T-helper 9 cell (primary cell): ENCODE results near the gene RNASEH2A.

Experiments
- DNase-seq: peaks from one replicate; pipeline ENCODE4 v3.0.0-alpha.2; 2020
- total RNA-seq, 2 donors: gene quantifications; one replicate each; lab custom pipeline; 2026; lab: John Stamatoyannopoulos, UW

Gene RNASEH2A
- 0 to 0.14 reads per million in 2 donors for total RNA-seq

DNA sequence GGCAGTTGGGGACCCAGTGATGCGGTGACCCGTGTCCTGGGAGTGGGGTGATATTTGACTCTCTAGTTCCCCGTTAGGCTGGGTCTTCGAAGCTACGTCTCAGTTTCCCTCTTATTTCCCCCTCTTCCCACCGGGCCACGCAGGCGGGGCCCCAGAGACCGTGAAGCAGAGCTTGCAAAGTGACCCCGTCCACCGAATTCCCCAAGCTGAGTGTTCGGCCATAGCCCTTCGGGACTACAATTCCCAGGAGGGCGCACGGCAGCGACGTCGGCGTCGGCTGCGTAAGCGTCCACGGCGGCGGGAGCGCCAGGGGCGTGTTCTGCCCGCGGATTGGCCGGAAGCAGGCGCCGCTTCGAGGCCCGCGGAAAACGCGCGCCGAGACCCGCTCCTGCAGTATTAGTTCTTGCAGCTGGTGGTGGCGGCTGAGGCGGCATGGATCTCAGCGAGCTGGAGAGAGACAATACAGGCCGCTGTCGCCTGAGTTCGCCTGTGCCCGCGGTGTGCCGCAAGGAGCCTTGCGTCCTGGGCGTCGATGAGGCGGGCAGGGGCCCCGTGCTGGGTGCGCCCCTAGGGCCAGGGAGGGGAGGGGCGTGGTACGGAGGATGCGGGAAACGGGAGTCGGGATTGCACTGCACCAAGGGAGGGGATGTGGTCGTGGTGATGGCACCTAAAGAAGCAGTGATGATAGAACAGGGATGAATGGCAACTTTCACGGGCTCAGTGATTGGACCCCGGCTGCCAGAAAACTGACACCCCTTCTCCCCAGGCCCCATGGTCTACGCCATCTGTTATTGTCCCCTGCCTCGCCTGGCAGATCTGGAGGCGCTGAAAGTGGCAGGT is at the start of gene RNASEH2A:
Gene RNASEH2A (plus strand): TSS at position 343 of the 840 bp plus-strand sequence. CDS start 90 bp downstream, at position 433.
- peak; percentile 79 for DNase-seq

DNA sequence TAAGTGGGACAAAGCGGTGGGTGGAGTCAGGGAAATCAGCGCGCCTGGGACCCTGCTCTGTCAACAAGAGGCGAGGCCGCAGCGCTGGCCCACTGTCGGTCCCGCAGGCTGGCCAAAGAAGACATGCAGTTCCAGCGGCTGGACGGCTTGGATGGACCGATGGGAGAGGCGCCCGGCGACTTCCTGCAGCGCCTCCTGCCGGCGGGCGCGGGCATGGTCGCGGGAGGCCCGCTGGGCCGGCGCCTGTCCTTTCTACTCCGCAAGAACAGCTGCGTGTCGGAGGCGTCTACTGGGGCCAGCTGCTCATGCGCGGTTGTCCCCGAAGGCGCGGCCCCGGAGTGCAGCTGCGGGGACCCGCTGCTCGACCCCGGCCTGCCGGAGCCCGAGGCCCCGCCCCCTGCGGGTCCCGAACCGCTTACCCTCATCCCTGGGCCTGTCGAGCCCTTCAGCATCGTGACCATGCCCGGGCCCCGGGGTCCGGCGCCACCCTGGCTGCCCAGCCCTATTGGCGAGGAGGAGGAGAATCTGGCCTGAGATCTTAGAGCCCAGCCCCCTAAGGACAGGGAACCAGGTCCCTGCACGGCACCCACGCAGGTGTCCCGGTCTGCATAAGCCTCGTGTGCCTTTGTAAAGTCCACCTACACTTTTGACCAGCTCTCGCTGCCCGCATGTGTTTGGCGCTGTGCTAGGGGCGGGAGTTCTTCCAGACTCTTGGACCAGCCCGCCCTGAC is 48.7 kb upstream of the RNASEH2A start:
- peak; percentile 60 for DNase-seq

DNA sequence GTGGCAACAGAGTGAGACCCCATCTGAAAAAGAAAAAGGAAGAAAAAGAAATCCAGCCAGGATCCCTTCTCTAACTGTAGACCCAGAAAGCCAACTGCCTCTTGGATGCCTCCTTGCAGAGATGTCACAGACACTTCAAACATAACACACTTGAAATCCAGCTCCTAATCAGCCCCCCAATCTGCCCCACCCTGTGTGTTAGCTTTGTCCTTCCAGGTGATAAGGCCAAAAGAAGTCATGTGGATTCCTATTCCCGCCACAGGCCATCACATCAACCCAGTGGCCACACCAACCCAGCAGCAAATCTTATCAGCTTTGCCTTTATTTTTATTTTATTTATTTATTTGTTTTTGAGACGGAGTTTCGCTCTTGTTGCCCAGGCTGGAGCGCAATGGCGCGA is 46.7 kb upstream of the RNASEH2A start:
- DNase-seq: no peak

DNA sequence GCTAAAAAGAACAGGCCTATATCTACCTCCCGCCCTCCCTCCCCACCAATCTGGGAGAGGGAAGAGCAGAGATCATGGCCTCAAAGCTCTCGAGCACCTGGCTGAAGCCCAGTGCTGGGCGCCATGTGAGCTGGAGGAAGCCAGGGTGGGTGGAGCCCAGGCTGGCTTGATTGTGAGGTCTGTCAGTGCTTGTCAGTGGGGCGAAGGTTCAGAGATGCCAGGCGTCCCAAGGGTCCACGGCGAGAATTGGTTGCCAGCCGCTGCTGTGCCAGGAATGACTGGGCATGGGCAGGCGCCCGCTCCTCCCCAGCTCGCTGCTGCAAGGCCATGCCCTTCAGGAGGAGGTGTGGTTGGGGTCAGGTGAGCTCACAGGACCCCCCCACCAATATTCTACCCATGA is 43.3 kb upstream of the RNASEH2A start:
- no peak for DNase-seq

DNA sequence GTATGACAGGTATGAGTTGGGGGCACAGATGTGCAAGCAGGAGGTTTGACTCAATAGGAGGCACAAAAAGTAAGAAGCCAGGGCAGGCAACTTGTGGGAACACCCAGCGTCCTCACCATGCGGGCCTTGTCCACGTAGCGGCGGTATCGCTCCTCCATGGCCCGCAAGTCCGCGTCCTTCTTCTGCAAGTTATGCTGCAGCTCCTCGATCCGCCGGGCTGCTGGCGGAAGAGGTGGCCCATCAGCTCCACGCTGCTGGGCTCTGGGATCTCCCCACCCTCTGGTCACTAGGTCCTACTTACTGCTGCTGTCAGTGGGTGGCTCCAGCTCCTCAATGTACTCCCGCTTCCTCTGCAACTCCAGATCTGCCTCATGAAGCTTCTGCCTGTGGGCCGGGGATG is 41.7 kb upstream of the RNASEH2A start:
- no peak for DNase-seq

DNA sequence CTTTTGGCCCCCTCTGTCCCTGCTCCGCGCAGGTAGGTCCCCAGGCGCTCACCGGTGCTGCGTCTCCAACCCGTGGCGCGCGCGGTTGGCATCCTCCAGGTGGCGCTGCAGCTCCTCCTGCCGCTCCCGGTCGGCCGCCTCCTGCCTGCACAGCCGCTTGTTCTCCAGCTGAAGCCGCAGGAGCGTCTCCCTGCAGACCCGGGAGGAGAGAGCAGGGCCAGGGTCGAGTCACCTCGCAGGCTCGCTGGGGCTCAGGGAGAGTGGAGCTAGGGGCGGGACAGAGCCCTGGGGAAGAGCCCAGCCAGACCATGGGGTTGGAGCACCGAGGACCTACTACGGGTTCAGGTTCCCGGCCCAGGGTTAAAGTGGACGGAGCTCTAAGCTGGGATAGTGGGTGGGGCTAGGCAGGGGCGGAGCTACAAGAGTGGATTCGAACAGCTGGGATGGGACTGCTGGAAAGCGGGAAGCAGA is 40.3 kb upstream of the RNASEH2A start:
- no peak for DNase-seq

DNA sequence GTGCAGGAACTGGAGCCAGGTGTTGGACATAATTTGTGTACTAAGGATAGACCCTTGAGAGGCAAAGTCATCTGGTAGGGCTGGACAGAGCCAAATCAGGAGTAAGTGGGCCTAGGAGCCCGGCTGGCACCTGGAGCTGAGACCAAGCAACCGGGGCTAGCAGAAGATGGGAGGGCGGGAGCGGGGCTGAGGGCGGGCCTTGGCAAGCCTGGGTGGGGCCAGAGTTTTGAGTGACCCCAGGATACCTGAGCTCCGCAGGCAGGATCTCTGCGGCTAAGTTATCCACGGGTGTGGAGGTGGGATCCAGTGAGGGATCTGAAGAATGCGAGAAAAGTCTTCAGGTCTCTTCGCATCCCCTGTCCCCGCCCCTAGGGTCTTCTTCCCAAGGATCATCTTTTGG is 39.2 kb upstream of the RNASEH2A start:
- no peak for DNase-seq

DNA sequence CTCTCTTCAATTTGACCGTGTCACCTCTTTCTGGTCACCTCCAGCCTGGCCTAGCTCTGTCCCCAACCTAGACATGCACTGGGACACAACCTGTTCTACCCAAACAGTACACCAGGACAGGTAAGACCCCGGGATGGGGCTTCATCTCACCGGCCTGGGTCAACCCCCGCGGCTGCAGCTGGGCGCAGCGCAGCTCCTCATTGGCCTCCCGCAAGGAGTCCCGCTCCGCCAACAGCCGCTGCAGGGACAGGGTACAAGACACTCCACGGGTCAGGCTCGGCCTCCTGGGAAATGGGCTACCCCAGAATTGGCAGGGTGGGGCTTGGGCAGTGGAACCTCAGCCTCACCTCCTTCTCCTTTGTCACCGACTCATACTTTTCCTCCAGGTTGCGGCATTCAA is 38.7 kb upstream of the RNASEH2A start:
- no peak for DNase-seq

DNA sequence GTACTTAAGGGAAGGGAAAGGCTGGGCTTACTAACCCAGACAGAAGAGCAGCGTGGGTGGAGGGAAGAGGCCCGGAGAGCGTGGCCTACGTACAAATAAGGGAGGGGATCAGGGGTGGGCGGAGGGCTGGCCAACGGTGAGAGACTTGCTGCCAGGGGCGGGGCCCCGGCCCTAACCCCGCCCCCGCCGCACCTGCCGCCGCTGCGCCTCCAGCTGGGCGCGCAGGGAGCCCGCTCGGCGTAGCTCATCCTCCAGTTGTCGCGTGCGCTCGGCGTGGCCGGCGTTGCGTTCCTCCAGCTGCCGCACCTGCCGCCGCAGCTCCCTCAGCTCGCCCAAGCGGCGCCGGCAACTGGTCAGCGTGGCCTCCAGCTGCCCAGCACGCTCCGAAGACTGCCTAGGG is 36.7 kb upstream of the RNASEH2A start:
- DNase-seq: peak; percentile 51

DNA sequence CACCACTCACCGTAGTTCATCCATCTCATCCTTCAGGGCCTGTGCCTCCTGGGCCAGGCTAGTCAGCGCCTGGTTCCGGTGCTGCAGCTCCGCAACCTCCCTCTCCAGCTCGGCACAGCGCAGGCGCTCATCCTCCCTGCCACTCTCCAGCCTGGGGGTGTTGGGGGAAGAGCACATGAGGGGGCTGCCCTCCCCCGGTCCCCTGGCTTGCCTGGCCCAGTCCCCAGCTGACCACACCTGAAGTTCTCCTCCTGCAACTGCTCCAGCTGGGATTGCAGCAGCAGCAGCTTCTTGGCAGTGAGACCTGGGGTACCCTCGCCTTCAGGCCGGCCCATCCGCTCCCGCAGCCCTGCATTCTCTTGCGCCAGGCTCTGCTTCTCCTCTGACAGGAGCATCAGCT is 35.5 kb upstream of the RNASEH2A start:
- DNase-seq: no peak

DNA sequence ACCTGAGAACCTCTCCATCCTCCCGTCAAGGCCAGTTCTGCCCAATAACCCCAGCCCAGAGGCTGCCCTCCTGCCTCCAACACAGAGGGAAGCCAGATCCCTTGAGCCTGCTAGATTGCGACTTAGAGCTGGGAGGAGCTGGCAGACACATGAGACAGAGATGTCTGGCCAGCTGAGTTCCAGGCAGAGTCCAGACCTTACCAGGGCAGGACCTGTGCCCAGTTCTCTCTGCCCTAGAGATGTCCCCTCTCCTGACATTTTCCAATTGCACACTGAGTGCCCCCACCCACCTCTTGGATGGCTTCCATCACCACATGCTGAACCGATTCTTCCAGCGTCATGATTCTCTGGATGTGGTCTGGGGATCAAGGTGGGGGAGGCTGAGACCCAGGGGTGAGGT is 34.1 kb upstream of the RNASEH2A start:
- DNase-seq: no peak

DNA sequence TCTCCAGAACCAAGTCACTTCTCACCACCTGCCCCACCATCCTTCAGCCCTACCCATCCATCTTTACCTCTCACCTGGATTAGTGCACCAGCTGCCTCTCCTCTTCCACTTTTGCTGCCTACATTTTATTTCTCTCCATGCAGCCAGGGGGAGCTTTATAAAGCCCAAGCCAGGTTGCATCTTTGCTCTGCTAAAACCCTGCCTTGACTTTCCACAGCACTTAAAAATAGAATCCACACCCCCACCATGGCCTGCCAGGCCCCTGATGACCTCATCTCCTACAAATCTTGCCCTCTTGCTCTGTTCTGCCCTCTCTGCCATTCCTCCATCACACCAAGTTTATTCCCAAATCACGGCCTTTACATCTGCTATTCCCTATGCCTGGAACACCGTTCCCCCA is 32.8 kb upstream of the RNASEH2A start:
- DNase-seq: no peak

DNA sequence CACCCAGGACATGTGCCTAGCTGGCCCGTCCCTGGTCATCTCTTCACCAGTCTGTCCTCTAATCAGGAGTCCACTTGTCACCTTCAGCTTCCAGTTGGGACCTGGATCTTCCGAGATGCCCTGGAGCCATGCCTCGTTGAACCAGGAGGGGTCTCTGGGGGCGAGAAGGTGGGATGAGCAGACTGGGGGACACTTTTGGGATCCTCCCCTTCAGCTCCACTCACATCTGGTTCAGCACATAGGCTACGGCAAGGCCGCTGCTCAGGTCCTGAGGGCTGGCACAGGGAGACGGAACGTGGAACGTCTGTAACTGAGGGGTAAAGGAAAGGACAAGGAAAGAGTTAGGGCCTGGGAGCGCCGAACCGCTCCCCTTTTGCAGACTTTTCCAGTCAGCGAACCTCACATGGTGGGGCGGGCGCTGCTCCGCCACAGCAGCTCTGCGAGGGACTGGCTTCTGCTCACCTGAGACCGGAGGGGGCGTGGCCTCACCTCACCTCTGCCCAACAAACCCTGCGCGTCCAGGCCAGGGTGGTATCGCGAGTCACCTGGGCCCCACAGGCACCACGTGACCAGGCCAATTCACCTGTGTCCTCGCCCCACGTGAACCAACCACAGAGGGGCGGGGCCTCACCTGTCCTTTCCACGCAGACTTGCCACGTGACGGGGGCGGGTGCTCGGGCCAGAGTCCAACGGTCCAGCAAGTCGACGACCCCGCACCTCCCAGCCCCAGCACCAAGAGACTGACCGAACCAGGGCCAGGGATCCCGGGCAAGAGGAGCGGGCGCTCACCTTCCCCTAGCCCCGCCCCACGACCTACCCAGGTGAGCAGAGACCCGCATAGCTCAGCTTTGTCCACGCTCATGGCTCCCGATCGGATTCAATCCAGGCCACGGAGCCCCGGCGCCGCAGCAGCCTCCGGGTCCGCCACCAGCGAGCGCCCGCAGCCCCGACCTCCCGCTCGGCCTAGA is 31.5 kb upstream of the RNASEH2A start, which contains the start of gene HOOK2:
Gene HOOK2 (minus strand): TSS at position 965 of the 968 bp plus-strand sequence. CDS start 103 bp downstream, at position 862.
- DNase-seq: no peak

DNA sequence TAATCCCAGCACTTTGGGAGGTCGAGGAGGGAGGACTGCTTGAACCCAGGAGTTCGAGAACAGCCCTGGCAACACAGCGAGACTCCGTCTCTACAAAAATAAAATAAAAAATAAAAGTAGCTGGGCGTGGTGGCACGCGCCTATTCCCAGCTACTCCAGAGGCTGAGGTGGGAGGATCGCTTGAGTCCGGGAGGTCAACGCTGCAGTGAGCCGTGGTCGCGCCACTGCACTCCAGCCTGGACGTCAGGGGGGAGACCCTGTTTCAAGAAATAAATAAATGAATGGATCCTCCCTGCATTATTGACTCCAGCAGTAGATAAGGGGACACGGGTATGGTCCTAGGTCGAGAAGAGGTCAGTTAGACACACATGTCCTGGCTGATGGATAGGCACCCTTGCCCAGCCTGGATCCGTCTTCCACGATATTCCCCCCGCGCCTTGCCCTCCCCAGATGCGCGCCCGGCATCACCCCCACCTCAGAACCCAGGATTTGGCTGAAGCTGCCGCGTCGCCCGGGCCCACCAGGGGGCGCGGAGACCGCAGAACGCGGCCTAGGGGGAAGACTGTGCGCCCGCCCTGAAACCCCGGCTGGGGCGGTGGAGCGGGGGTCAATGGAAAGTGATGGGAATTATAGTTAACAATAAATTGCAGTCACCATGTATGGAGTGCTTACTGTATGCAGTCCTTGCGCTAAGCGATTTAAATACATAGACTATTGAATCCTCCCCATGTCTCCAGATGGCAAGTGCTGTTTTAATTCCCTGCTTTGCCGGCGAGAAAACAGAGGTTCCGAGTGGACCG is 29.0 kb upstream of the RNASEH2A start:
- DNase-seq: peak; percentile 78

DNA sequence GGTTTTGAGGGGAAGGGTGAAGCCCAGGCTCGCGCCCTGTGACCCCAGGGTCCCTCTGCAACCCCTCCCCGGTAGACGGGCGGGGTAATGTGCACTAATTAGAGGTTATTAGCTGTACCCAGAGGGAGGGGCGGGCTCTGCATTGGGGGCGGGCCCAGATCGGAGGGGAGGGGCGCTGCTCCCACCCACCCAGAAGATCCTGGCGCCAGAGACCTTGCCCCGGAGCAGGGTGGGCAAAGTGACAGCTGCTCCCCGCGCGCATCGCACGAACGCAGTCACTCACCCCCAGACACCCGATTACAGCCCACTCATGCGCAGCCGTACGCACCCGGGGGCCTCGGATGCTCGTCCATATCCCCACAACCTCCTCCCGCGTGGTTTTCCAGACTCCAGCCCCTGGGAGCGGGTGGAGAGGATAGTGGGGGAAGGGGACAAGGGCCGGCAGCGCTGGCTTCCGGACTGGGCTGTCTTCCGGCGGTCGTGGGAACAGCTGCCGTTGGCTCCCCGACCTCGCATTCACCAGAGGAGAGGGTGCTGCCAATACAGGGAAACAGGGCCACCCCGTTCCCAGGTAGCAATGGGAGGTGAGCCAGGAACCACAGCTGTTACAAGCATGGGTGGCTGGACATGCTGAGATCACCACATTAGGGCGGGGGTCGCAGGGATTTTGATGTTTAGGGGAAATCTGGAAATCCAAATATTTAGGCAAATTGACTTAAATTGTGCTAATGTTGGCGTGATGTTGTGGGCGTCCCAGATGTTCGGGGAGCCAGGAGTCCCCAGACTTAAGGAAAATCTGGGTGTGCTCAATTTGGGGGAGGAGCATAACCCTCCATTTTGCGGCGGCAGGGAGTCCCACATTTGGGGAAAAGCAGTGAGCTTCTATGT is 28.1 kb upstream of the RNASEH2A start:
- no peak for DNase-seq

DNA sequence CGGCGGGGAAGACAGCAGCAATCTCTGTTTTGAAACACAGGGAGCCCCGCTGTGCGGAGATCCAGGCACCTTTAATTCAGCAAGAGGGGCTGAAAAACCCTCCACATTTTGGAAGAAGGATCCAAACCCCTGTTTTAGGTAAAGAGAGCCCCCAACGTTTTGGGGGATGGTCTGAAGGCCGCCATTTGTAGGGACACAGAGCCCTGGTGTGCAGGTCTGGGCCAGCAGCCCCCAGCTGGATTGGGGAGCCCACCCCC is 27.6 kb upstream of the RNASEH2A start:
- DNase-seq: no peak

DNA sequence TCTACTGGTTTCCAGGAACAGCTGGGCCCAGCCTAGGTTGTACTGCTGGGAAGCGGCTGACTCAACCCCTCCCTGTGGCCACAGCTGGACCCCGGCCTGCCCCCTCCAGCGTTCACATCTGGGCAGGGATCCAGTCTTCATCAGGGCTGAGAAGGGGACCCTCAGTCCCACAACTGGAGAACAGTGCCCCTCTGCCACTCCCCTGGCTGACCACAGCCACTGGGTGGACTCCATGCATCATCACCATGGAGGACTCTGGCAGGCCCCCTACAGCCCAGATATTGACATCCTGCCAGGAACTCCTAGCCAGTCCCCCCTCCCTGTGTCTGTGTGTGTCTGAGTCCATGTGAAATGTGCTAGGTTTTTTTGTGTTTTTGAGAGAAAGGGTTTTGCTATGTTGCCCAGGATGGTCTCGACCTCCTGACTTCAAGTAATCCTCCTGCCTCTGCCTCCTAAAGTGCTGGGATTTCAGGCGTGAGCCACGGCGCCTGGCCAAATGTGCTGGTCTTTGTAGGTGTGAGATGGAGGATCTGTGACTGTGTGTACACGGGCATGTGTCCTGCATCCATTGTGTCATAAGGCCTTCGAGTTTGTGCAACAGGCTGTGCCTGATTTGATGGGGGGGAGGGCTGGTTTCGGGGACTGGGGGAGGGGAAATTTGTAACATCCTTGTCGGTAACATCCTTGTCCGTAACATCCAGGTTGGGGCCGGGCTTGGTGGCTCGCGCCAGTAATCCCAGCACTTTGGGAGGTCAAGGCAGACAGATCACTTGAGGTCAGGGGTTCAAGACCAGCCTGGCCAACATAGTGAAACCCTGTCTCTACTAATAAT is 27.0 kb upstream of the RNASEH2A start:
- no peak for DNase-seq

DNA sequence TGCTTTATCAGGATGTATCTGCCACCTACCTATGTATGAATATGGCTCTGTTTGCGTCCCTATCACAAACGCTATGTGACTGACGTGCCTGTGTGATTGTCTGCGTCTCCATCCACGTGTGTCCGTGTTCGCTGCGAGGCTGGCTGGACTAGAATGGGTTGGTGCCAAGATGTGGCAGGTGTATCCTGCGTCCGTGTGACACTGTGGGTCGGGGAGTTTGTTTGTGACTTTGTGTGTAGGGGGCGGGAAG is 24.3 kb upstream of the RNASEH2A start:
- DNase-seq: no peak

DNA sequence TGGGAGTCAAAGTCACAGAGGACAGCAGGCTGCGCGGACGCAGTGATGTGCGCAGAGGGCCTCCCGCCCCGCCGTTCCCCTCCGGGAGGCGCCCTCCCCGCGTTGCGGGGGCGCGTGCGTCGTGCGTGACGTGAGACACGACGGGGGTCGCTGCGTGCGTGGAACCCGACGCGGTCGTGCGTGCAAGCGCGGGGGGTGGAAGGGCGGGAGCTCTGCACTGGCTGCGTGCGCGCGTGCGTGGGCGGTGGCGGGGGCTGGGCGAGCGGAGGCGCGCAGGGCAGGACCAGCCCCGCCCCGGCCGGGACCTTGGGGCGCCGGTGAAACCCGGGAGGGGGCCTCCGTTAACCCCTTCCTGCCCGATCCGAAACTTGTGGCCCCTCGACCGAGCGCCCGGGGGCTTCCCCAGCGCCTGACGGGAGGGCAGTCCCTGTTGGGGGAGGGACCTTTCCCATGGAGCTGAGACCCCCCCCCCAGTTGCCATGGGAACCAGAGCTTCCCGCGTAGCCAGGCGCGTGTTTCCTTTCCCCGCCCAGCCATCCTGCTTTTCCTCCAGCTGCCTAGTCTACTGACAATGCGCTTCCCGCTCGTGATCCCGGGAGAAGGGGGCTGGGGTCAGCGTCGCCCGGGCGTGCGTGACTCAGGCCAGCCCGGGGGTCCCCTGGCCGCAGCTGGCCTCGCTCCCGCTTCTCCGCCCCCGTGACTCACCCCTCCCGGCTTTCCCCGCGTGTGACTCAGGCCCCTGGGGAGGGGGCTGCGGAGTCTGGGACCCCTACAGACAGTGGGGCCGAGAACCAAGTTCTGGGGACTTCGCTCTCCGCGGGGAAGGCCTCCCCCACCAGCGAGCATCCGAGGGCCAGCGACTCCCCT is 23.7 kb upstream of the RNASEH2A start:
- peak; percentile 95 for DNase-seq
